ENCODE measurements around the gene S100A11. TPM values are rescaled to one million over a fixed set of nuclear protein-coding genes. Genes with fewer than 3 reads are reported as not detected.

Gene S100A11
- total RNA-seq, 1 donor from 2014 or later, result 142 TPM

DNA sequence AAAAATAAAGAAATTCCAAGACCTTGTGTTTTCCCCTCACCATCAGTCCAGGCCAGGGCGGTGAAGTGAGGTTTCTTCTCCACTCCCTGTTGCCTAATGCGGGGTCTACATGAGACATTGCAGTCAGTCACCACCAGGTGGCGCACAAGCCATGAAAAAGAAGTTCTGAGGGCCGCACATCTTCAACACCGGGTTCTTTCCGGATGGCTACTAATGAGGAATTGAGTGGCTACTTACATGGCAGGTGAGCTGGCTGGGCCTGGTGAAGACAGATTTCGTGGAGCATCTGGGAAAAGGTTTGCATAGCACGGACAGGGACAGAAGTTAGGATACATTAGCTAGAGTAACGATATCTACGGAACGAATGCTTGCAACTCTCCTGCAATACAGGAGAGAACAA, 15.8 kb upstream of the S100A11 start:
- TF ChIP-seq, protein P1, sequence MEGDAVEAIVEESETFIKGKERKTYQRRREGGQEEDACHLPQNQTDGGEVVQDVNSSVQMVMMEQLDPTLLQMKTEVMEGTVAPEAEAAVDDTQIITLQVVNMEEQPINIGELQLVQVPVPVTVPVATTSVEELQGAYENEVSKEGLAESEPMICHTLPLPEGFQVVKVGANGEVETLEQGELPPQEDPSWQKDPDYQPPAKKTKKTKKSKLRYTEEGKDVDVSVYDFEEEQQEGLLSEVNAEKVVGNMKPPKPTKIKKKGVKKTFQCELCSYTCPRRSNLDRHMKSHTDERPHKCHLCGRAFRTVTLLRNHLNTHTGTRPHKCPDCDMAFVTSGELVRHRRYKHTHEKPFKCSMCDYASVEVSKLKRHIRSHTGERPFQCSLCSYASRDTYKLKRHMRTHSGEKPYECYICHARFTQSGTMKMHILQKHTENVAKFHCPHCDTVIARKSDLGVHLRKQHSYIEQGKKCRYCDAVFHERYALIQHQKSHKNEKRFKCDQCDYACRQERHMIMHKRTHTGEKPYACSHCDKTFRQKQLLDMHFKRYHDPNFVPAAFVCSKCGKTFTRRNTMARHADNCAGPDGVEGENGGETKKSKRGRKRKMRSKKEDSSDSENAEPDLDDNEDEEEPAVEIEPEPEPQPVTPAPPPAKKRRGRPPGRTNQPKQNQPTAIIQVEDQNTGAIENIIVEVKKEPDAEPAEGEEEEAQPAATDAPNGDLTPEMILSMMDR (IDR thresholded peaks at IDR 0.05; ENCODE audit: unreplicated experiment), result peak; percentile 91
- no peaks in the 10 kb centered on the region for H3K9me3 Mint-ChIP-seq (ENCODE audit: low read depth)
- no peak overlapping the region for H3K27ac Mint-ChIP-seq

DNA sequence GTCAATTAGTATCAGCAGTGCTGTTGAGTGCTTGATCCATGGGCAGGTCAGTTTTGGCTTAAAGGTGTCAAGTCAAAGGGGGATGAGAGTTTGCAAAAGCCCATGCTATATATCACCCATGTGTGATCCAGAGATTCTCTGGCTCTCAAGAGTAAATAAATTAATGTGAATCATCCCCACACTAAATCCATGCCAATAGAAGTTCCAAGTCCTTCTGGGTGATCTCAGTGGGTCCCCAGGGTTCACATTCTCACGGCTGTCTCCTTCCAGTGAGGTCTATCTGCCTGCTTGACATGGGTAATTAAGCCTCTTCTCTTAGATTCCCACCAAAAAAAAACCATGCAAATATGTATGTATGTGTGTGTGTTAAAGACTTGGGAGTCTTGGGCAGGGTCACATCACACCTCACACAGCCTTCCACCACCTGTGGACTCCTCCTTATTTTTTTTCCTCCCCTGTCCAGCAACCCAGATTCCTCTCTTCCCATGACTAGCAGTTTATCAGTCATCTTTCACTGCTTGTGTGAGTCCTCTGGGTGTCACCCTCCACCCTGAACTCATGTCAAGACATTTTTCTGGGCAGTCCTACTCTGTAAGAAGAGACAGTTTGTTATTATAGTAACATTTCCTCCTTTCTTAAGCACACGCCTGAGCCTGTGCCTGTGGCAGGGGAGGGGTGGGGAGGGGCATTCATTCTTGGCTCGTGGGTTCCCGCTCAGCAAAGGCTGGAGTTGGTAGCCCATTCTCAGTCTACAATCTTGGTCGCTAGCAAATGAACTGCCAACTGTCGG, 14.3 kb upstream of the S100A11 start:
- Mint-ChIP-seq H3K27me3 (peaks cover 30% of the 10 kb centered on the region), H3K36me3 (ENCODE audit: insufficient read depth) (no peaks in the 10 kb centered on the region), H3K4me3 (ENCODE audit: low read depth) (no peak overlapping the region), H3K4me1 (ENCODE audit: low read depth) (peaks cover 16% of the 10 kb centered on the region), H3K27ac (no peak overlapping the region), H3K9me3 (ENCODE audit: low read depth) (no peaks in the 10 kb centered on the region)
- no peak for DNase-seq (ENCODE audit: low spot score, unreplicated experiment)
- TF ChIP-seq, protein P1 (IDR thresholded peaks at IDR 0.05; ENCODE audit: unreplicated experiment), result no peak

More for the DNA sequence above, 15.8 kb upstream of the S100A11 start:
- Mint-ChIP-seq H3K4me1 (ENCODE audit: low read depth) (peaks cover 13% of the 10 kb centered on the region), H3K27me3 (peaks cover 34% of the 10 kb centered on the region), H3K36me3 (ENCODE audit: insufficient read depth) (no peaks in the 10 kb centered on the region), H3K4me3 (ENCODE audit: low read depth) (no peak overlapping the region)
- peak; percentile 80 for DNase-seq (ENCODE audit: low spot score, unreplicated experiment)

DNA sequence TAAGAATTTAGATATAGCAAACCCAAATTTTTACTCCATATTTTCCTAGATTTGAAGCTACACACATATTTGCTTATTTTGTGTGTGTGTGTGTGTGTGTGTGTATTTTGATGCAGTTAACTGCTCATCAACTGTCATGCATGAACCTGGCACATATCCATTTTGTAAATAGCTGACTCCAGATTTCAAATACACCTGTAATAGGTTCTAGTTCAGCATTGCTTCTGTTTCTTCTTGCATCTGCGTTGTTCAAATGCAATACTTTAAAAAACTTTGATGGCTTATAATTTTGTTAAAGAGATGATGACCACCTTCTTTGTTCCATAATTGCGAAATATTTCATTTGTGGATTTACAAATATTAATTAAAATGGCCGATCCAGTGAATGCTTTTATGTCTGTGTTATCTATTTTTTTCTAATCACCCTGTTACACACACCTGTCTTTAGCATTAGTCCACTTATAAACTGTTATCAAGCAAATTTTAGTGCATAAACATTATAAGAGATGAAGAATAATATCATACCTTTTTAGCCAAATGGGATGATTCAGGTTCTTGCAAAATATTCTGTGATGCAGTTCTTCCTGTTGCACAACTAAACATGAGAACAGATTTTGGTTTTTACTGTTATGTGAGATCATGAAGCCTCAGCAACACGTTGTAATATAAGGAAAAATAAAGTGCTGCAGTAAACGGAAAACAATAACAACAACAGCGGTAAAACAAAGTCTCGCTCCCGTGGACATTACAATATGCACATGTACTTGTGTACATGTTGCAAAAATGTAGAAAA, 12.7 kb upstream of the S100A11 start:
- H3K9me3 Mint-ChIP-seq (ENCODE audit: low read depth), result no peaks in the 10 kb centered on the region
- peaks cover 16% of the 10 kb centered on the region for H3K4me1 Mint-ChIP-seq (ENCODE audit: low read depth)
- no peak overlapping the region for H3K27ac Mint-ChIP-seq
- no peak for DNase-seq (ENCODE audit: low spot score, unreplicated experiment)
- H3K4me3 Mint-ChIP-seq (ENCODE audit: low read depth), result no peak overlapping the region
- no peaks in the 10 kb centered on the region for H3K36me3 Mint-ChIP-seq (ENCODE audit: insufficient read depth)
- TF ChIP-seq, protein P1 (IDR thresholded peaks at IDR 0.05; ENCODE audit: unreplicated experiment), result no peak
- peaks cover 16% of the 10 kb centered on the region for H3K27me3 Mint-ChIP-seq

DNA sequence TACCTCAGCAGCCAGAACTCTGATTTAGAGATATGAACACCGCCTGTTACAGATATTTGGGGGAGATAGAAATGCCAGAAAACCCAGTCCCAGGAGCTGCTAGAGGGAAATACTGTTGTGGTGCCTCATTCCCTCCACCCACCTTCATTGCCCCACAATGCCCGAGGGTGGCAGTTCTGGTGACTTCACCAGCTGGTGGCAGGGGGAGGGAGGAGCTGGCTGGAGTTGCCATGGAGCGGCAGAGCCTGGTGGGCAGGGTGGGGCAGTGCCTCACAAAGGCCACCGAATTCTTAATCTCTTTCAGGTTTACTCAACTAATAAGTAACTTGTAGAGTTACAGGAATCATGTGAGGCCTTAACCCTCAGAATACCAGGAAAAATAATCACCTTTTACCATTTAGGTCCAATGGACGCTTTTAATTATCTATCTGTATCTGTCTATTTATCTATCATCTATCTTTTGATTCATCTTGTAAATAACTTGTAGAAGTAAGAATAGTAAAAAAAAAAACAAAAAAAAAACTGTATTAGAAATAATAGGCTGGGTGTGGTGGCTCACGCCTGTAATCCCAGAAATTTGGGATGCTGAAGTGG, 11.7 kb upstream of the S100A11 start:
- Mint-ChIP-seq H3K4me3 (ENCODE audit: low read depth) (peak overlapping the region; percentile 65), H3K4me1 (ENCODE audit: low read depth) (peaks cover 20% of the 10 kb centered on the region), H3K27ac (peak overlapping the region; percentile 99), H3K27me3 (peaks cover 6% of the 10 kb centered on the region), H3K36me3 (ENCODE audit: insufficient read depth) (no peaks in the 10 kb centered on the region), H3K9me3 (ENCODE audit: low read depth) (no peaks in the 10 kb centered on the region)
- TF ChIP-seq, protein P1 (IDR thresholded peaks at IDR 0.05; ENCODE audit: unreplicated experiment), result no peak
- DNase-seq (ENCODE audit: low spot score, unreplicated experiment), result peak; percentile 20
